Natural killer cell (primary cell): Measurements from ENCODE around the gene AKNAD1. TPM values are rescaled to one million over a fixed set of nuclear protein-coding genes. Genes with fewer than 3 reads are reported as not detected.

Experiments used
- ATAC-seq, 3 donors: fragments of 150-1000 bp in 2 of 3; fragments of 200-7000 bp in 1 of 3; cut with Tn5 transposase; 1 replicate in 1 of 3; 2 replicates in 2 of 3; pipeline ENCODE4 v1.10.0; 2021; ENCODE audit warnings: mild to moderate bottlenecking in 2 of 3, moderate library complexity in 2 of 3
- DNase-seq, 2 donors: peaks; one replicate each; pipeline versions ENCODE4 v3.0.0 to v3.0.0-alpha.2; 2013 to 2021; ENCODE audit warnings: mixed read lengths in 1 of 2
- H3K27ac ChIP-seq: one replicate; pipeline ENCODE4 v1.5.1; 2013; ENCODE audit warnings: mild to moderate bottlenecking, low read length
- H3K27me3 ChIP-seq: one replicate; pipeline ENCODE4 v1.6.1; 2013; ENCODE audit warnings: low read length; ENCODE audit not compliant: control insufficient read depth, insufficient read depth
- H3K36me3 ChIP-seq: one replicate; pipeline ENCODE4 v1.6.1; 2013; ENCODE audit warnings: low read length; ENCODE audit not compliant: control insufficient read depth, insufficient read depth
- H3K4me1 ChIP-seq: one replicate; pipeline ENCODE4 v1.6.1; 2013; ENCODE audit warnings: low read length; ENCODE audit not compliant: control insufficient read depth, insufficient read depth
- H3K4me3 ChIP-seq: one replicate; pipeline ENCODE4 v1.5.1; 2013; ENCODE audit warnings: low read length
- H3K9me3 ChIP-seq: one replicate; pipeline ENCODE4 v1.6.1; 2013; ENCODE audit warnings: low read length; ENCODE audit not compliant: control insufficient read depth, insufficient read depth
- H3K27ac Mint-ChIP-seq, 2 donors: one replicate each; pipeline ENCODE4 v1.8.0; 2022; ENCODE audit warnings: mild to moderate bottlenecking in 2 of 2, mixed read lengths in 2 of 2, moderate library complexity in 1 of 2
- H3K27me3 Mint-ChIP-seq, 2 donors: one replicate each; pipeline ENCODE4 v1.8.0; 2022; ENCODE audit warnings: low read depth in 2 of 2, mixed read lengths in 2 of 2
- H3K36me3 Mint-ChIP-seq: one replicate; pipeline ENCODE4 v1.8.0; 2022; ENCODE audit warnings: mixed read lengths
- H3K4me1 Mint-ChIP-seq, 2 donors: one replicate each; pipeline ENCODE4 v1.8.0; 2022; ENCODE audit warnings: mixed read lengths in 2 of 2
- H3K4me3 Mint-ChIP-seq: one replicate; pipeline ENCODE4 v1.8.0; 2022; ENCODE audit warnings: mild to moderate bottlenecking, moderate library complexity, mixed read lengths
- H3K9me3 Mint-ChIP-seq, 2 donors: one replicate each; pipeline ENCODE4 v1.8.0; 2022; ENCODE audit warnings: mixed read lengths in 2 of 2
- CTCF ChIP-seq: fragments of 200-600 bp; IDR thresholded peaks from one replicate; pipeline ENCODE4 v1.8.0; 2022; ENCODE audit warnings: antibody characterized with exemption
- WGBS: methylation state at CpG from one replicate; pipeline ENCODE4 v1.1.7; 2013; ENCODE audit warnings: missing lambda C conversion rate; ENCODE audit not compliant: insufficient coverage; 5-methylcytosine and 5-hydroxymethylcytosine counted together
- intact Hi-C: fragments of 100-400 bp; cut with micrococcal nuclease; formaldehyde crosslinking; loops from one replicate; pipeline ENCODE4 v1.14.2; 2022
- total RNA-seq, 4 donors: library from RNA; stranded (reverse); fragments of 120-200 nt in 1 of 4; gene quantifications; one replicate each; pipeline versions ENCODE4 v1.2.3 to v1.2.4, GENCODE V29; 2013 to 2022

AKNAD1 gene
- total RNA-seq, 3 donors from 2014 or later (not counting 1 experiment from before 2014, with no cell fraction given), result not detected

- H3K4me1 ChIP-seq, result no peaks in the 10 kb centered on the region
- H3K27ac ChIP-seq, result no peak overlapping the region
- ATAC-seq, result no peak
- no peak overlapping the region for H3K4me3 Mint-ChIP-seq
- peaks cover 35% of the 10 kb centered on the region for H3K36me3 Mint-ChIP-seq
- no peaks in the 10 kb centered on the region for H3K4me1 Mint-ChIP-seq
- intact Hi-C loops, result no loop called here
- H3K4me3 ChIP-seq, result no peak overlapping the region
- H3K27ac Mint-ChIP-seq, result no peak overlapping the region
- no peaks in the 10 kb centered on the region for H3K9me3 ChIP-seq
- no peaks in the 10 kb centered on the region for H3K27me3 ChIP-seq
- 96% methylated on average over 11 of the region's 11 CpGs for WGBS
- DNase-seq, result no peak
- TF ChIP-seq CTCF, result no peak
- no peaks in the 10 kb centered on the region for H3K9me3 Mint-ChIP-seq
- peaks cover 59% of the 10 kb centered on the region for H3K36me3 ChIP-seq
- no peaks in the 10 kb centered on the region for H3K27me3 Mint-ChIP-seq
Measured at GRCh38 chr1:108803548-108803947, 53.3 kb downstream of the AKNAD1 start.

- DNase-seq (no peak), ATAC-seq (no peak)
- Histone ChIP-seq H3K27ac (no peak overlapping the region), H3K4me3 (no peak overlapping the region), H3K4me1 (no peaks in the 10 kb centered on the region), H3K9me3 (no peaks in the 10 kb centered on the region), H3K27me3 (no peaks in the 10 kb centered on the region), H3K36me3 (peaks cover 51% of the 10 kb centered on the region)
- TF ChIP-seq CTCF, result no peak
- H3K36me3 Mint-ChIP-seq, result peaks cover 36% of the 10 kb centered on the region
- intact Hi-C loops, result no loop called here
- H3K9me3 Mint-ChIP-seq, result no peaks in the 10 kb centered on the region
- H3K4me3 Mint-ChIP-seq, result no peak overlapping the region
- peak overlapping the region in 1 of 2 donors; percentile 18 for H3K27ac Mint-ChIP-seq
- H3K4me1 Mint-ChIP-seq, result no peaks in the 10 kb centered on the region
- no peaks in the 10 kb centered on the region for H3K27me3 Mint-ChIP-seq
Measured at GRCh38 chr1:108801101-108801500, 55.8 kb downstream of the AKNAD1 start.

GRCh38 chr1:108799001-108799400 lies 57.9 kb downstream of the AKNAD1 start:
- no peaks in the 10 kb centered on the region for H3K27me3 Mint-ChIP-seq
- no peak for TF ChIP-seq CTCF
- H3K27ac Mint-ChIP-seq, result no peak overlapping the region
- peaks cover 62% of the 10 kb centered on the region for H3K36me3 ChIP-seq
- ATAC-seq (no peak), DNase-seq (no peak)
- no peak overlapping the region for H3K27ac ChIP-seq
- intact Hi-C loops, result no loop called here
- H3K27me3 ChIP-seq, result no peaks in the 10 kb centered on the region
- no peaks in the 10 kb centered on the region for H3K4me1 Mint-ChIP-seq
- peaks cover 40% of the 10 kb centered on the region for H3K36me3 Mint-ChIP-seq
- no peak overlapping the region for H3K4me3 Mint-ChIP-seq
- no CpG with 5 or more reads among the region's 1 CpG for WGBS
- H3K4me3 ChIP-seq, result no peak overlapping the region
- no peaks in the 10 kb centered on the region for H3K4me1 ChIP-seq
- H3K9me3 ChIP-seq, result no peaks in the 10 kb centered on the region
- no peaks in the 10 kb centered on the region for H3K9me3 Mint-ChIP-seq

- 85% methylated on average over 1 of the region's 2 CpGs for WGBS
- DNase-seq (no peak), ATAC-seq (no peak)
- Mint-ChIP-seq H3K4me3 (no peak overlapping the region), H3K9me3 (peaks cover 2 to 11% of the 10 kb centered on the region in 2 donors), H3K36me3 (peaks cover 46% of the 10 kb centered on the region), H3K4me1 (peaks cover 6 to 8% of the 10 kb centered on the region in 2 donors), H3K27me3 (no peaks in the 10 kb centered on the region), H3K27ac (no peak overlapping the region)
- H3K27ac ChIP-seq, result no peak overlapping the region
- H3K4me1 ChIP-seq, result no peaks in the 10 kb centered on the region
- peaks cover 53% of the 10 kb centered on the region for H3K36me3 ChIP-seq
- no peak for TF ChIP-seq CTCF
- no peak overlapping the region for H3K4me3 ChIP-seq
- intact Hi-C loops, result no loop called here
- no peaks in the 10 kb centered on the region for H3K27me3 ChIP-seq
- H3K9me3 ChIP-seq, result no peaks in the 10 kb centered on the region
Measured at GRCh38 chr1:108792420-108792819, 64.5 kb downstream of the AKNAD1 start.
